ENCODE measurements around the gene TPBGL. TPM values are rescaled to one million over a fixed set of nuclear protein-coding genes. Genes with fewer than 3 reads are reported as not detected.

The TPBGL gene
- total and polyA plus RNA-seq, 2 experiments from 2014 or later = 0.08 to 0.21 TPM

DNA sequence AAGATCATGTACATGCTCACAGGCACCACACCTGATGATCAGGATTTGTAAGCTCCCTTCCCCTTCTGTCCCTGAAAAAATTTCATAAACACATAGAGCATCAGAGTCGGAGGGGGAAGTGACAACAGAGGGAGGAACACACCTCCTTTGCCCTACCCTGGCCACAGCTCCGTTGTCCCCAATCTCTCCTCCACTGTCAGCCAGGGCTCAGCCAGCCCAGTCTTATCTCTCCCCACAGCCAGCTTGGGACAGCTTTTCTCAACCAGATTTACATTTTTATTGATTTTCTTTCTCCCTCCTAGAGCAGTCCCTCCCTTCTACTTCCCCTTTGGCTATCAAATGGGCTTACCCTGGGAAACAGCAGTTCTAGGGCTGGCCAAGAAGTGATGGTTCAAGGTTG, 32.1 kb upstream of the TPBGL start:
- H3K79me2 ChIP-seq (replicated peaks; ENCODE audit: insufficient read depth) = no peaks in the 10 kb centered on the region
- no peaks in the 10 kb centered on the region for H4K20me1 ChIP-seq (replicated peaks; ENCODE audit: insufficient read depth)
- H3K9me2 ChIP-seq (ENCODE audit: insufficient read depth) = no peaks in the 10 kb centered on the region
- no peak overlapping the region for H3K4me3 ChIP-seq
- H3K36me3 ChIP-seq (ENCODE audit: insufficient read depth) = no peaks in the 10 kb centered on the region
- H3F3A ChIP-seq (replicated peaks; ENCODE audit: low read depth) = no peaks in the 10 kb centered on the region
- no peak overlapping the region for H3K4me2 ChIP-seq
- peaks cover 5% of the 10 kb centered on the region for H3K27me3 Mint-ChIP-seq (ENCODE audit: insufficient read depth, low read depth, poor library complexity)
- DNase-seq (ENCODE audit: low spot score) (no peak), ATAC-seq (no peak)
- no peaks in the 10 kb centered on the region for H3K4me1 Mint-ChIP-seq
- no peak for TF ChIP-seq STAT1 (IDR thresholded peaks at IDR 0.05; ENCODE audit: unreplicated experiment)
- no peak for TF ChIP-seq CREB1 (CRISPR knock-in tag; IDR thresholded peaks at IDR 0.05; ENCODE audit: low read depth)
- TF ChIP-seq EZH2 (IDR thresholded peaks at IDR 0.05; ENCODE audit: low read depth, unreplicated experiment) = no peak
- TF ChIP-seq ZNF331 (CRISPR knock-in tag; IDR thresholded peaks at IDR 0.05; ENCODE audit: low read depth) = no peak
- no peak for TF ChIP-seq ZNF114 (CRISPR knock-in tag; IDR thresholded peaks at IDR 0.05)
- TF ChIP-seq JUNB (IDR thresholded peaks at IDR 0.05; ENCODE audit: unreplicated experiment) = no peak
- TF ChIP-seq, protein P1, sequence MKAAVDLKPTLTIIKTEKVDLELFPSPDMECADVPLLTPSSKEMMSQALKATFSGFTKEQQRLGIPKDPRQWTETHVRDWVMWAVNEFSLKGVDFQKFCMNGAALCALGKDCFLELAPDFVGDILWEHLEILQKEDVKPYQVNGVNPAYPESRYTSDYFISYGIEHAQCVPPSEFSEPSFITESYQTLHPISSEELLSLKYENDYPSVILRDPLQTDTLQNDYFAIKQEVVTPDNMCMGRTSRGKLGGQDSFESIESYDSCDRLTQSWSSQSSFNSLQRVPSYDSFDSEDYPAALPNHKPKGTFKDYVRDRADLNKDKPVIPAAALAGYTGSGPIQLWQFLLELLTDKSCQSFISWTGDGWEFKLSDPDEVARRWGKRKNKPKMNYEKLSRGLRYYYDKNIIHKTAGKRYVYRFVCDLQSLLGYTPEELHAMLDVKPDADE (IDR thresholded peaks at IDR 0.05) = no peak
- TF ChIP-seq NANOG (IDR thresholded peaks at IDR 0.05; ENCODE audit: borderline replicate concordance) = no peak
- TF ChIP-seq, protein P2, sequence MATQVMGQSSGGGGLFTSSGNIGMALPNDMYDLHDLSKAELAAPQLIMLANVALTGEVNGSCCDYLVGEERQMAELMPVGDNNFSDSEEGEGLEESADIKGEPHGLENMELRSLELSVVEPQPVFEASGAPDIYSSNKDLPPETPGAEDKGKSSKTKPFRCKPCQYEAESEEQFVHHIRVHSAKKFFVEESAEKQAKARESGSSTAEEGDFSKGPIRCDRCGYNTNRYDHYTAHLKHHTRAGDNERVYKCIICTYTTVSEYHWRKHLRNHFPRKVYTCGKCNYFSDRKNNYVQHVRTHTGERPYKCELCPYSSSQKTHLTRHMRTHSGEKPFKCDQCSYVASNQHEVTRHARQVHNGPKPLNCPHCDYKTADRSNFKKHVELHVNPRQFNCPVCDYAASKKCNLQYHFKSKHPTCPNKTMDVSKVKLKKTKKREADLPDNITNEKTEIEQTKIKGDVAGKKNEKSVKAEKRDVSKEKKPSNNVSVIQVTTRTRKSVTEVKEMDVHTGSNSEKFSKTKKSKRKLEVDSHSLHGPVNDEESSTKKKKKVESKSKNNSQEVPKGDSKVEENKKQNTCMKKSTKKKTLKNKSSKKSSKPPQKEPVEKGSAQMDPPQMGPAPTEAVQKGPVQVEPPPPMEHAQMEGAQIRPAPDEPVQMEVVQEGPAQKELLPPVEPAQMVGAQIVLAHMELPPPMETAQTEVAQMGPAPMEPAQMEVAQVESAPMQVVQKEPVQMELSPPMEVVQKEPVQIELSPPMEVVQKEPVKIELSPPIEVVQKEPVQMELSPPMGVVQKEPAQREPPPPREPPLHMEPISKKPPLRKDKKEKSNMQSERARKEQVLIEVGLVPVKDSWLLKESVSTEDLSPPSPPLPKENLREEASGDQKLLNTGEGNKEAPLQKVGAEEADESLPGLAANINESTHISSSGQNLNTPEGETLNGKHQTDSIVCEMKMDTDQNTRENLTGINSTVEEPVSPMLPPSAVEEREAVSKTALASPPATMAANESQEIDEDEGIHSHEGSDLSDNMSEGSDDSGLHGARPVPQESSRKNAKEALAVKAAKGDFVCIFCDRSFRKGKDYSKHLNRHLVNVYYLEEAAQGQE (IDR thresholded peaks at IDR 0.05; ENCODE audit: unreplicated experiment) = no peak
- TF ChIP-seq, protein P3, sequence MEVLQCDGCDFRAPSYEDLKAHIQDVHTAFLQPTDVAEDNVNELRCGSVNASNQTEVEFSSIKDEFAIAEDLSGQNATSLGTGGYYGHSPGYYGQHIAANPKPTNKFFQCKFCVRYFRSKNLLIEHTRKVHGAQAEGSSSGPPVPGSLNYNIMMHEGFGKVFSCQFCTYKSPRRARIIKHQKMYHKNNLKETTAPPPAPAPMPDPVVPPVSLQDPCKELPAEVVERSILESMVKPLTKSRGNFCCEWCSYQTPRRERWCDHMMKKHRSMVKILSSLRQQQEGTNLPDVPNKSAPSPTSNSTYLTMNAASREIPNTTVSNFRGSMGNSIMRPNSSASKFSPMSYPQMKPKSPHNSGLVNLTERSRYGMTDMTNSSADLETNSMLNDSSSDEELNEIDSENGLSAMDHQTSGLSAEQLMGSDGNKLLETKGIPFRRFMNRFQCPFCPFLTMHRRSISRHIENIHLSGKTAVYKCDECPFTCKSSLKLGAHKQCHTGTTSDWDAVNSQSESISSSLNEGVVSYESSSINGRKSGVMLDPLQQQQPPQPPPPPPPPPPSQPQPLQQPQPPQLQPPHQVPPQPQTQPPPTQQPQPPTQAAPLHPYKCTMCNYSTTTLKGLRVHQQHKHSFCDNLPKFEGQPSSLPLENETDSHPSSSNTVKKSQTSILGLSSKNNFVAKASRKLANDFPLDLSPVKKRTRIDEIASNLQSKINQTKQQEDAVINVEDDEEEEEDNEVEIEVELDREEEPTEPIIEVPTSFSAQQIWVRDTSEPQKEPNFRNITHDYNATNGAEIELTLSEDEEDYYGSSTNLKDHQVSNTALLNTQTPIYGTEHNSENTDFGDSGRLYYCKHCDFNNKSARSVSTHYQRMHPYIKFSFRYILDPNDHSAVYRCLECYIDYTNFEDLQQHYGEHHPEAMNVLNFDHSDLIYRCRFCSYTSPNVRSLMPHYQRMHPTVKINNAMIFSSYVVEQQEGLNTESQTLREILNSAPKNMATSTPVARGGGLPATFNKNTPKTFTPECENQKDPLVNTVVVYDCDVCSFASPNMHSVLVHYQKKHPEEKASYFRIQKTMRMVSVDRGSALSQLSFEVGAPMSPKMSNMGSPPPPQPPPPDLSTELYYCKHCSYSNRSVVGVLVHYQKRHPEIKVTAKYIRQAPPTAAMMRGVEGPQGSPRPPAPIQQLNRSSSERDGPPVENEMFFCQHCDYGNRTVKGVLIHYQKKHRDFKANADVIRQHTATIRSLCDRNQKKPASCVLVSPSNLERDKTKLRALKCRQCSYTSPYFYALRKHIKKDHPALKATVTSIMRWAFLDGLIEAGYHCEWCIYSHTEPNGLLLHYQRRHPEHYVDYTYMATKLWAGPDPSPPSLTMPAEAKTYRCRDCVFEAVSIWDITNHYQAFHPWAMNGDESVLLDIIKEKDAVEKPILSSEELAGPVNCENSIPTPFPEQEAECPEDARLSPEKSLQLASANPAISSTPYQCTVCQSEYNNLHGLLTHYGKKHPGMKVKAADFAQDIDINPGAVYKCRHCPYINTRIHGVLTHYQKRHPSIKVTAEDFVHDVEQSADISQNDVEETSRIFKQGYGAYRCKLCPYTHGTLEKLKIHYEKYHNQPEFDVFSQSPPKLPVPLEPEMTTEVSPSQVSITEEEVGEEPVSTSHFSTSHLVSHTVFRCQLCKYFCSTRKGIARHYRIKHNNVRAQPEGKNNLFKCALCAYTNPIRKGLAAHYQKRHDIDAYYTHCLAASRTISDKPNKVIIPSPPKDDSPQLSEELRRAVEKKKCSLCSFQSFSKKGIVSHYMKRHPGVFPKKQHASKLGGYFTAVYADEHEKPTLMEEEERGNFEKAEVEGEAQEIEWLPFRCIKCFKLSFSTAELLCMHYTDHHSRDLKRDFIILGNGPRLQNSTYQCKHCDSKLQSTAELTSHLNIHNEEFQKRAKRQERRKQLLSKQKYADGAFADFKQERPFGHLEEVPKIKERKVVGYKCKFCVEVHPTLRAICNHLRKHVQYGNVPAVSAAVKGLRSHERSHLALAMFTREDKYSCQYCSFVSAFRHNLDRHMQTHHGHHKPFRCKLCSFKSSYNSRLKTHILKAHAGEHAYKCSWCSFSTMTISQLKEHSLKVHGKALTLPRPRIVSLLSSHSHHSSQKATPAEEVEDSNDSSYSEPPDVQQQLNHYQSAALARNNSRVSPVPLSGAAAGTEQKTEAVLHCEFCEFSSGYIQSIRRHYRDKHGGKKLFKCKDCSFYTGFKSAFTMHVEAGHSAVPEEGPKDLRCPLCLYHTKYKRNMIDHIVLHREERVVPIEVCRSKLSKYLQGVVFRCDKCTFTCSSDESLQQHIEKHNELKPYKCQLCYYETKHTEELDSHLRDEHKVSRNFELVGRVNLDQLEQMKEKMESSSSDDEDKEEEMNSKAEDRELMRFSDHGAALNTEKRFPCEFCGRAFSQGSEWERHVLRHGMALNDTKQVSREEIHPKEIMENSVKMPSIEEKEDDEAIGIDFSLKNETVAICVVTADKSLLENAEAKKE (CRISPR knock-in tag; IDR thresholded peaks at IDR 0.05) = no peak
- H3K4me3 Mint-ChIP-seq = no peak overlapping the region
- no peak overlapping the region for H3K27ac ChIP-seq (ENCODE audit: low read depth)
- no peaks in the 10 kb centered on the region for H3K9me3 Mint-ChIP-seq
- H2AFZ ChIP-seq = no peak overlapping the region
- H3K4me1 ChIP-seq (ENCODE audit: insufficient read depth) = no peaks in the 10 kb centered on the region
- no peak overlapping the region for H3K27ac Mint-ChIP-seq
- no peaks in the 10 kb centered on the region for H3K36me3 Mint-ChIP-seq (ENCODE audit: low read depth)
- no peaks in the 10 kb centered on the region for H3K27me3 ChIP-seq (ENCODE audit: insufficient read depth)
